Common myeloid progenitor, CD34-positive (primary cell): Measurements from ENCODE around the gene TP53RK.

Experiments used
- CTCF ChIA-PET: fragments of 350-600 bp; sonication (Branson Sonifier 250); formaldehyde crosslinking; loops from one replicate; lab custom pipeline; 2021; ENCODE audit warnings: antibody characterized with exemption; lab: Charles Lee
- POLR2A ChIA-PET: fragments of 350-600 bp; sonication (Branson Sonifier 250); formaldehyde crosslinking; loops from one replicate; lab custom pipeline; 2021; ENCODE audit warnings: antibody characterized with exemption; lab: Charles Lee
- DNase-seq, 3 donors: peaks; one replicate each; pipeline versions ENCODE4 v3.0.0 to v3.0.0-alpha.2; 2013
- H3K27ac ChIP-seq, 2 experiments: 1 replicate in 1 of 2; 2 replicates in 1 of 2; pipeline ENCODE4 v1.7.0; 2013; ENCODE audit warnings: inconsistent platforms in 2 of 2, low read length in 2 of 2, mild to moderate bottlenecking in 2 of 2, low read depth in 1 of 2, moderate library complexity in 1 of 2; ENCODE audit not compliant: severe bottlenecking in 2 of 2, insufficient read depth in 1 of 2, poor library complexity in 1 of 2
- H3K27me3 ChIP-seq, 5 experiments: replicated peaks in 2 of 5; 1 replicate in 3 of 5; 2 replicates in 2 of 5; pipeline versions ENCODE4 v1.6.1 to v1.7.0; 2013; ENCODE audit warnings: low read length in 4 of 5, mild to moderate bottlenecking in 2 of 5, moderate library complexity in 2 of 5, inconsistent platforms in 1 of 5; ENCODE audit not compliant: insufficient read depth in 5 of 5, control insufficient read depth in 4 of 5
- H3K36me3 ChIP-seq, 4 experiments: 1 replicate in 2 of 4; 2 replicates in 2 of 4; pipeline versions ENCODE4 v1.6.1 to v1.7.0; 2013; ENCODE audit warnings: low read length in 3 of 4, control low read depth in 1 of 4, mild to moderate bottlenecking in 1 of 4; ENCODE audit not compliant: control insufficient read depth in 4 of 4, insufficient read depth in 4 of 4
- H3K4me1 ChIP-seq, 4 experiments: 1 replicate in 3 of 4; 2 replicates in 1 of 4; pipeline versions ENCODE4 v1.6.1 to v1.7.1; 2013; ENCODE audit warnings: low read length in 3 of 4, mild to moderate bottlenecking in 3 of 4, control low read depth in 1 of 4, inconsistent platforms in 1 of 4, moderate library complexity in 1 of 4; ENCODE audit not compliant: control insufficient read depth in 4 of 4, insufficient read depth in 4 of 4; ENCODE audit errors: control extremely low read depth in 1 of 4
- H3K4me3 ChIP-seq, 7 experiments: 1 replicate in 4 of 7; 2 replicates in 3 of 7; pipeline versions ENCODE4 v1.5.1 to v1.7.0; 2013; ENCODE audit warnings: mild to moderate bottlenecking in 7 of 7, low read length in 6 of 7, moderate library complexity in 6 of 7, inconsistent platforms in 2 of 7, low read depth in 2 of 7, control low read depth in 1 of 7; ENCODE audit not compliant: insufficient read depth in 4 of 7, control insufficient read depth in 1 of 7; ENCODE audit errors: extremely low read depth in 1 of 7
- H3K9me3 ChIP-seq, 5 experiments: 1 replicate in 4 of 5; 2 replicates in 1 of 5; pipeline versions ENCODE4 v1.6.1 to v1.7.1; 2013; ENCODE audit warnings: low read length in 4 of 5, mild to moderate bottlenecking in 2 of 5, inconsistent platforms in 1 of 5, low read depth in 1 of 5, moderate library complexity in 1 of 5; ENCODE audit not compliant: control insufficient read depth in 4 of 5, insufficient read depth in 2 of 5; ENCODE audit errors: control extremely low read depth in 1 of 5
- WGBS: methylation state at CpG from one replicate; pipeline ENCODE4 v1.1.5; 2013; ENCODE audit not compliant: insufficient coverage; 5-methylcytosine and 5-hydroxymethylcytosine counted together

TP53RK gene

DNA sequence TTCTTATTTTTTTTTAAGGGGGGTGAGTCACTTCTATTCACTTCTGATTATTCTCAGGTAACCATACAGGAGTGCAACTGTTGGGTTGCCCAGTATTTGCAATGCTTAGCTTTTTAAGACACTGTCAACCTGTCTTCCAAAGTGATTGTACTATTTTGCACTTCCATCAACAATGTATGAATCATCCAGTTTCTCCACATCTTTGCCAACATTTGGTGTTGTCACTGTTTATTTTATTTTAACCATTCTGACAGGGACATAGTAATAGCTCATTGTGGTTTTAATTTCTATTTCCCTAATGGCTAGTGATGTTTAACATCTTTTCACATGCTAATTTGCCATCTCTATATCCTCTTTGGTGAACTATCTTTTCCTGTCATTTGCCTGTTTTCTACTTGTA is 36.5 kb downstream of the TP53RK start:
- Histone ChIP-seq H3K27me3 (peaks cover 13 to 48% (median 20%) of the 10 kb centered on the region in 5 experiments), H3K36me3 (no peaks in the 10 kb centered on the region), H3K27ac (no peak overlapping the region), H3K4me3 (no peak overlapping the region), H3K9me3 (peaks cover 0 to 3% (median 0%) of the 10 kb centered on the region in 5 experiments), H3K4me1 (peaks cover 0 to 7% (median 3%) of the 10 kb centered on the region in 4 experiments)
- ChIA-PET CTCF (interaction anchor here (0.9 kb wide), 1 partner anchor 327 kb away, joined by 3 read pairs; no protein-coding TSS in a partner anchor), POLR2A (no interaction called here)
- no peak for DNase-seq

DNA sequence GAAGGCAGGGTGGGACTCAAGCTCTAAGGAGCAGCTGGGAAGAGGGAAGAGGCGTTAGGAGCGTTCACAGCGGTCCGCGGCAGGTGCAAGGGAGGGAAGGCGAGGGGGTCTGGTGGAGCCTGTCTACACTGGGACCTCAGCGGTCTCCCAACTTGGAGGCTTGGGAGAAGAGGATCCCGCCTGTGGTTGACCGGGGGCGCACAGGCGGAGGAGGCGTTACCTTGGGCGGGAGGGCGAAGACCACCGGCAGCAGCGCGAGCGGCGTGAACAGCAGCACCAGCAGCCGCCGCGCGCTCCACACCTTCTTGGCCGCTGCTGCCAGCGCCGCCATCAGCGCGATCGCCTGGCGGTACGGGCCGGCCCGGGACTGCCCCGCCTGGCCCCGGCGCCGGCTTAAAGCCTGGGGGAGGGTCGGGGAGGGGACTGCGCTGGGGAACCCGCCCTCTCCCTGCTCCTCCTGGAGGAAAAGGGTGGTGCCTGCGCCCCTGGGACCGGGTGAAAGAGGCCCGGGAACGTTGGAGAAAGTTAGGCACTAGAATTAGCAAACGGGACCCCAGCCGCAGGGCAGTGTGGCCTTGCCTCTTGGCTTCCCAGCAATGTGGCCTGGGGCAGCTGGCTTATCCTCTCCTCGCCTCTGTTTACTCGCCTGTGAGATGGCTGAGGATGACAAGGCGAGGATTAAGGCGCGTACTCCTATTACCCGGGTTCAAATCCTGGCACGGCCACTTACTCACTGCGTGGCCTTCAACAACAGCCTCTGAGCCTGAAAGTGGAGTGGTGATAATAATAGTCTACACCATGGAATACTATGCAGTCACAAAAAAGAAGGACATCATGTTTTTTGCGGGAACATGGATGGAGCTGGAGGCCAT is 37.9 kb downstream of the TP53RK start, which contains the start of gene SLC13A3:
Gene SLC13A3, minus strand, starts transcription at position 369 of the 872 bp plus-strand sequence. Its CDS starts 38 bp downstream, at position 331.
- Histone ChIP-seq H3K36me3 (no peaks in the 10 kb centered on the region), H3K27ac (no peak within 1 kb of the TSS), H3K27me3 (peaks cover 13 to 48% (median 20%) of the 10 kb centered on the region in 5 experiments), H3K4me1 (peaks cover 0 to 7% (median 3%) of the 10 kb centered on the region in 4 experiments), H3K9me3 (peaks cover 0 to 3% (median 0%) of the 10 kb centered on the region in 5 experiments), H3K4me3 (peak within 1 kb of the TSS in 3 of 7 experiments; percentile 6 to 38 (median 32))
- ChIA-PET POLR2A (no interaction called here), CTCF (no interaction called here)
- DNase-seq = peak in 2 of 3 donors; percentile 12 to 15
- 10% methylated on average over 39 of the region's 55 CpGs for WGBS

- H3K27me3 ChIP-seq = peaks cover 13 to 48% (median 20%) of the 10 kb centered on the region in 5 experiments
- CTCF ChIA-PET = interaction anchor here (0.7 to 1.1 kb wide), 2 partner anchors 11 to 128 kb away, joined by 3 read pairs; no protein-coding TSS in a partner anchor
- no peaks in the 10 kb centered on the region for H3K36me3 ChIP-seq
- H3K9me3 ChIP-seq = peaks cover 0 to 3% (median 0%) of the 10 kb centered on the region in 5 experiments
- 86% methylated on average over 9 of the region's 10 CpGs for WGBS
- peaks cover 0 to 7% (median 3%) of the 10 kb centered on the region in 4 experiments for H3K4me1 ChIP-seq
- POLR2A ChIA-PET = no interaction called here
- peak overlapping the region in 1 of 7 experiments; percentile 32 for H3K4me3 ChIP-seq
- no peak for DNase-seq
- H3K27ac ChIP-seq = no peak overlapping the region
These were observed 38.6 kb downstream of the TP53RK start for GRCh38 chr20:46650575-46651090.

DNA sequence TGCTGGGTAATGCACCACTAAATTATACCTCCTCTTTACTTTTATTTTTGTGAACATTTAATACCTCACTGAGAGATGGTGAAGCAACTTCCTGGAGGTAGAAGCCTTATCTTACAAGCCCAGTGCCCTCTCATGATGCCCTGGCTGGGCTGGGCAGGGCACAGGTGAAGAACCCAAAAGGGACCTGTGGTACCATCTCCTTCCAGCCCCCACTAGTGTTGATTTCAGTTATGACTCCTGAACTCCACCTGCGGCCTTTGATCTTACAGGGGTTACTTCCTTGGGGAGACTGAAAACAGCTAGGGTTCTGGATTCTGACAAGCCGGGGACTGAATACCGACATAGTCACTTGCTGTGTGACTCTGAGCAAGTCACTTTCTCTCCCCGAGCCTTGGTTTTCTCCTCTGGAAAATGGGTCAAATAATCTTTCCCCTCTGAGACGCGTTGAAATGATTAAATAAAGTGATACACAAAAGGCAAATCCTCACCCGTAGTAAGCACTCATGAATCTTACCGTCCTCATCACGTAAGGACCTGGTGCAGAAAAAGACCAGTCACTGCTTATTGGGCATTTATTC is 39.2 kb downstream of the TP53RK start:
- Histone ChIP-seq H3K36me3 (no peaks in the 10 kb centered on the region), H3K4me1 (peaks cover 0 to 7% (median 3%) of the 10 kb centered on the region in 4 experiments), H3K27me3 (peaks cover 13 to 49% (median 20%) of the 10 kb centered on the region in 5 experiments), H3K27ac (no peak overlapping the region), H3K4me3 (no peak overlapping the region), H3K9me3 (peaks cover 0 to 3% (median 0%) of the 10 kb centered on the region in 5 experiments)
- ChIA-PET CTCF (interaction anchor here (0.7 to 1.7 kb wide), 3 partner anchors 12 to 127 kb away, joined by 3 to 5 read pairs (median 3); no protein-coding TSS in a partner anchor), POLR2A (no interaction called here)
- WGBS = 96% methylated on average over 4 of the region's 9 CpGs
- no peak for DNase-seq

DNA sequence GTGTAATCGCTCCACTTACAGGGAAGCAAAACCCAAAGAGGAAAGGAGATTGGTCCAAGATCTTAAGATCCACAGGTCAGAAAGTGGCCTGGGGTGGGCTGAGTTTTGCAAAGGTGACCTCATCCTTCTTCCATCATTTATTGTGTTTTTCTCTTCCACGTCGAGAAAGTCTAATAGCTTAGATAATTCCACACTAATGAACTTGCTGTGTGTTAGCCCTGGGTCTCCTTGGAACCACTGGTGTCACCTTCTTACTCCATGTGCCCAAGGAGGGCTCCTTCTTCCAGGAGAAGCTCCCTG is 39.6 kb downstream of the TP53RK start:
- Histone ChIP-seq H3K27me3 (peaks cover 13 to 49% (median 22%) of the 10 kb centered on the region in 5 experiments), H3K27ac (no peak overlapping the region), H3K4me3 (no peak overlapping the region), H3K36me3 (no peaks in the 10 kb centered on the region), H3K4me1 (peaks cover 0 to 7% (median 3%) of the 10 kb centered on the region in 4 experiments), H3K9me3 (peaks cover 0 to 3% (median 0%) of the 10 kb centered on the region in 5 experiments)
- 84% methylated on average over 3 of the region's 3 CpGs for WGBS
- DNase-seq = no peak
- POLR2A ChIA-PET = no interaction called here
- CTCF ChIA-PET = interaction anchor here (1.1 to 1.7 kb wide), 2 partner anchors 105 to 127 kb away, joined by 3 to 5 read pairs; no protein-coding TSS in a partner anchor

GRCh38 chr20:46648903-46649649 is 40.2 kb downstream of the TP53RK start:
- H3K4me3 ChIP-seq = no peak overlapping the region
- H3K36me3 ChIP-seq = no peaks in the 10 kb centered on the region
- DNase-seq = no peak
- H3K27me3 ChIP-seq = peaks cover 13 to 49% (median 22%) of the 10 kb centered on the region in 5 experiments
- 83% methylated on average over 8 of the region's 8 CpGs for WGBS
- no peak overlapping the region for H3K27ac ChIP-seq
- peaks cover 0 to 7% (median 3%) of the 10 kb centered on the region in 4 experiments for H3K4me1 ChIP-seq
- ChIA-PET CTCF (interaction anchor here (0.7 to 1.7 kb wide), 4 partner anchors 37 to 131 kb away, joined by 3 to 5 read pairs (median 3); no protein-coding TSS in a partner anchor), POLR2A (no interaction called here)
- H3K9me3 ChIP-seq = peaks cover 0 to 3% (median 0%) of the 10 kb centered on the region in 5 experiments
